ENCODE measurements around the gene PTGES.
"Not testable (repeated sequence)": the region's sequence is repeated elsewhere in the genome, so short reads cannot be mapped to it uniquely, and the experiment has no call there.

Gene PTGES

GRCh38 chr9:129769669-129770068, 16.8 kb upstream of the PTGES start:
- DNase-seq = no peak

GRCh38 chr9:129768486-129768885, 15.6 kb upstream of the PTGES start:
- no peak for DNase-seq

GRCh38 chr9:129765764-129766317, 13.0 kb upstream of the PTGES start:
- DNase-seq = no peak

- DNase-seq = no peak
These were observed 10.4 kb upstream of the PTGES start for GRCh38 chr9:129762985-129763926.

- not testable (repeated sequence) for DNase-seq
These were observed 9.6 kb upstream of the PTGES start for GRCh38 chr9:129762370-129762984.

GRCh38 chr9:129761901-129762369, 9.1 kb upstream of the PTGES start:
- DNase-seq = no peak

- DNase-seq = no peak
These were observed 8.6 kb upstream of the PTGES start for GRCh38 chr9:129761293-129761900.

GRCh38 chr9:129760784-129761183, 7.9 kb upstream of the PTGES start:
- DNase-seq = not testable (repeated sequence)

- no peak for DNase-seq
These were observed 7.1 kb upstream of the PTGES start for GRCh38 chr9:129759804-129760502.

- no peak for DNase-seq
These were observed 6.5 kb upstream of the PTGES start for GRCh38 chr9:129759319-129759718.

GRCh38 chr9:129757045-129757444, 4.2 kb upstream of the PTGES start:
- no peak for DNase-seq

GRCh38 chr9:129756191-129756590, 3.3 kb upstream of the PTGES start:
- no peak for DNase-seq

GRCh38 chr9:129755151-129755550, 2.3 kb upstream of the PTGES start:
- DNase-seq = no peak

- DNase-seq = no peak
These were observed 721 bp downstream of the PTGES start for GRCh38 chr9:129751841-129752801.

GRCh38 chr9:129750013-129750638, 2.7 kb downstream of the PTGES start:
- no peak for DNase-seq

GRCh38 chr9:129749575-129749974, 3.3 kb downstream of the PTGES start:
- DNase-seq = no peak

- not testable (repeated sequence) for DNase-seq
These were observed 3.8 kb downstream of the PTGES start for GRCh38 chr9:129749052-129749451.

GRCh38 chr9:129748249-129748648, 4.6 kb downstream of the PTGES start:
- no peak for DNase-seq

- DNase-seq = no peak
These were observed 6.6 kb downstream of the PTGES start for GRCh38 chr9:129746092-129746777.

- DNase-seq = no peak
These were observed 7.6 kb downstream of the PTGES start for GRCh38 chr9:129745200-129745599.
